SU-DHL-6 (cell line): Measurements from ENCODE around the gene NR2F1-AS1.

Source experiments
- H2AFZ ChIP-seq: fragments of 200-600 bp; sonication (generic); 2 replicates; pipeline ENCODE4 v1.6.1; 2014; ENCODE audit warnings: low read depth, mild to moderate bottlenecking, moderate library complexity, mixed read lengths, antibody characterized with exemption, low read length; ENCODE audit not compliant: severe bottlenecking
- H3F3A ChIP-seq: fragments of 200-600 bp; shearing (Covaris generic); 2 replicates; pipeline ENCODE4 v1.6.0; 2016; ENCODE audit warnings: antibody characterized with exemption, mild to moderate bottlenecking; ENCODE audit not compliant: insufficient read depth
- H3K27ac ChIP-seq: fragments of 200-600 bp; sonication (generic); 2 replicates; pipeline ENCODE4 v1.5.1; 2016; ENCODE audit warnings: low read depth, mild to moderate bottlenecking, low read length, moderate library complexity, mixed read lengths
- H3K27me3 ChIP-seq: fragments of 200-600 bp; sonication (generic), shearing (Covaris generic); 2 replicates; pipeline ENCODE4 v1.6.0; 2014; ENCODE audit warnings: mild to moderate bottlenecking, low read length
- H3K36me3 ChIP-seq: fragments of 200-600 bp; sonication (generic); 2 replicates; pipeline ENCODE4 v1.6.1; 2014; ENCODE audit warnings: mild to moderate bottlenecking, low read length, mixed read lengths
- H3K4me2 ChIP-seq: fragments of 300-600, 200-600 bp; shearing (Covaris generic), sonication (generic); 2 replicates; pipeline ENCODE4 v1.6.0; 2014; ENCODE audit warnings: low read length, low read depth, mild to moderate bottlenecking; ENCODE audit not compliant: poor library complexity, severe bottlenecking
- H3K4me3 ChIP-seq: fragments of 200-600 bp; sonication (generic); 2 replicates; pipeline ENCODE4 v1.5.1; 2014; ENCODE audit warnings: antibody characterized with exemption, low read length, mild to moderate bottlenecking, mixed read lengths; ENCODE audit not compliant: insufficient read depth, poor library complexity, severe bottlenecking
- H3K79me2 ChIP-seq: fragments of 200-600 bp; sonication (generic); 2 replicates; pipeline ENCODE4 v1.6.1; 2014; ENCODE audit warnings: mild to moderate bottlenecking, low read length, moderate library complexity; ENCODE audit not compliant: insufficient read depth
- H3K9ac ChIP-seq: fragments of 200-600 bp; sonication (generic); 2 replicates; pipeline ENCODE4 v1.7.0; 2014; ENCODE audit warnings: mild to moderate bottlenecking, low read length
- H3K9me2 ChIP-seq: fragments of 200-600 bp; sonication (generic); replicated peaks from 2 replicates; pipeline ENCODE4 v1.6.1; 2014; ENCODE audit warnings: low read length; ENCODE audit not compliant: insufficient read depth
- H3K9me3 ChIP-seq: fragments of 200-600 bp; sonication (generic); 2 replicates; pipeline ENCODE4 v1.6.1; 2014; ENCODE audit warnings: low read length, mixed read lengths; ENCODE audit not compliant: insufficient read depth
- H4K20me1 ChIP-seq: fragments of 200-600 bp; sonication (generic); 2 replicates; pipeline ENCODE4 v1.6.1; 2014; ENCODE audit warnings: low read depth, mild to moderate bottlenecking, antibody characterized with exemption, low read length, moderate library complexity, mixed read lengths
- CTCF ChIP-seq: fragments of 200-600 bp; sonication (generic); IDR thresholded peaks from one replicate; pipeline ENCODE4 v1.5.1; 2017; ENCODE audit warnings: antibody characterized with exemption, mild to moderate bottlenecking, low read length, moderate library complexity; ENCODE audit not compliant: insufficient read depth, poor library complexity, severe bottlenecking
- EZH2phosphoT487 ChIP-seq: fragments of 200-600 bp; sonication (generic), shearing (Covaris generic); conservative IDR thresholded peaks from 2 replicates; pipeline ENCODE4 v1.6.1; 2018; ENCODE audit warnings: mild to moderate bottlenecking, antibody characterized with exemption, low read length, moderate library complexity, mixed read lengths

Gene NR2F1-AS1

GRCh38 chr5:93583439-93583767 lies 2.4 kb upstream of the NR2F1-AS1 start:
- no peak overlapping the region for H3K27ac ChIP-seq
- no peaks in the 10 kb centered on the region for H4K20me1 ChIP-seq
- no peaks in the 10 kb centered on the region for H3K9me2 ChIP-seq
- H3F3A ChIP-seq = peaks cover 6% of the 10 kb centered on the region; the same call in 1 of the 2 replicates
- H2AFZ ChIP-seq = peak overlapping the region; percentile 51
- no peaks in the 10 kb centered on the region for H3K9me3 ChIP-seq
- peak overlapping the region; percentile 57 for H3K4me3 ChIP-seq
- H3K4me2 ChIP-seq = peak overlapping the region; percentile 97
- H3K79me2 ChIP-seq = no peaks in the 10 kb centered on the region
- no peaks in the 10 kb centered on the region for H3K36me3 ChIP-seq
- no peaks in the 10 kb centered on the region for H3K27me3 ChIP-seq
- TF ChIP-seq CTCF (no peak), EZH2phosphoT487 (no peak)
- H3K9ac ChIP-seq = no peak overlapping the region

- Histone ChIP-seq H3K9me2 (no peaks in the 10 kb centered on the region), H3F3A (peaks cover 6% of the 10 kb centered on the region; the same call in 1 of the 2 replicates), H3K4me2 (peak within 1 kb of the TSS; percentile 97), H3K27ac (no peak within 1 kb of the TSS), H3K27me3 (no peaks in the 10 kb centered on the region), H3K36me3 (no peaks in the 10 kb centered on the region), H4K20me1 (no peaks in the 10 kb centered on the region), H3K79me2 (no peaks in the 10 kb centered on the region), H3K9me3 (no peaks in the 10 kb centered on the region), H2AFZ (peak within 1 kb of the TSS; percentile 89), H3K9ac (peak within 1 kb of the TSS; percentile 33), H3K4me3 (peak within 1 kb of the TSS; percentile 57)
- TF ChIP-seq EZH2phosphoT487 (peak; percentile 90; the same call in 1 of the 2 replicates), CTCF (no peak)
These were observed 1.8 kb upstream of the NR2F1-AS1 start, which contains the start of gene NR2F1 for GRCh38 chr5:93582677-93583438. TSS of gene NR2F1 (plus strand) at chr5:93583222. CDS start at chr5:93585024, 1,802 bp downstream.

- Histone ChIP-seq H3K9me2 (no peaks in the 10 kb centered on the region), H3F3A (peaks cover 6% of the 10 kb centered on the region; the same call in 1 of the 2 replicates), H3K79me2 (no peaks in the 10 kb centered on the region), H3K36me3 (no peaks in the 10 kb centered on the region), H3K4me3 (peak overlapping the region; percentile 57), H4K20me1 (no peaks in the 10 kb centered on the region), H2AFZ (peak overlapping the region; percentile 89), H3K4me2 (peak overlapping the region; percentile 97), H3K9ac (peak overlapping the region; percentile 33), H3K9me3 (no peaks in the 10 kb centered on the region), H3K27me3 (no peaks in the 10 kb centered on the region), H3K27ac (no peak overlapping the region)
- no peak for TF ChIP-seq EZH2phosphoT487
- TF ChIP-seq CTCF = no peak
These were observed 1.1 kb upstream of the NR2F1-AS1 start for GRCh38 chr5:93582167-93582462.
